ENCODE data around the gene ZYG11A. TPM values are rescaled to one million over a fixed set of nuclear protein-coding genes. Genes with fewer than 3 reads are reported as not detected.
"Not testable (repeated sequence)": the region's sequence is repeated elsewhere in the genome, so short reads cannot be mapped to it uniquely, and the experiment has no call there.

The ZYG11A gene
- total RNA-seq, 2 donors from 2014 or later = 0.87 to 6.6 TPM

DNA sequence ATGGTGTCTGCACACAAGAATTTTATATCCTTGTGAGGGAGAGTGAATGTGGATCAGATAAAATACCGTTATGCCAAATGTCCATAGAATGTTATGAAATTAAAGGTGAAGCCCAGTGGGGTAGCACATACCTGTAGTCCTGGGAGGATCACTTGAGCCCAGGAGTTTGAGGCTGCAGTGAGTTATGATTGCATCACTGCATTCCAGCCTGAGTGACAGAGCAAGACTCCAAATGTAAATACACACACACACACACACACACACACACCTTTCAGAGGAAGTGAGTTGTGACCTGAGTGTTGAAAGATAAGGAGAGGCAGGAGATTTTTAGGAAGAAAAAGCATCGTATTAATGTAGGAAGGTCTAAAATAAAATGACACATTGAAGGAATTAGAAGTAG, 28.1 kb upstream of the ZYG11A start:
- TF ChIP-seq POLR2AphosphoS5 (IDR thresholded peaks at IDR 0.05) (no peak), POLR2A (IDR thresholded peaks at IDR 0.05) (no peak), CTCF (IDR thresholded peaks at IDR 0.05) (no peak)

DNA sequence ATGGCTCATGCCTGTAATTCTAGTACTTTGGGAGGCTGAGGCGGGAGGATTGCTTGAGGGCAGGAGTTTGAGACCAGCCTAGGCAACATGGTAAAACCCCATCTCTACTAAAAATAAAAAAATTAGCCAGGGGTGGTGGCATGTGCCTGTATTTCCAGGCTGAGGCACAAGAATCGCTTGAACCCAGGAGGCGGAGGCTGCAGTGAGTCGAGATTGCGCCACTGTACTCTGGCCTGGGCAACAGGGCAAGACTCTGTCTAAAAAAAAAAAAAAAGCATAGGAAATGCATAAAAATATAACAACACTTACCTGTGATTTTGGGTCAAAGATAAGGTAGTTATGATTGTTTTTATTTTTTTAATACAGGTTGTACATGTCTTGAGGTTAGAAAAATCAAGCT, 21.7 kb upstream of the ZYG11A start:
- H3K4me1 ChIP-seq (replicated peaks); H3K4me3 ChIP-seq; H3K36me3 ChIP-seq; H3K27ac ChIP-seq; DNase-seq (ENCODE audit: low spot score); intact Hi-C loops (cut with DNase I); H3K9me3 ChIP-seq; H3K27me3 ChIP-seq (replicated peaks; ENCODE audit: insufficient read depth): not testable (repeated sequence)
- 96% methylated on average over 5 of the region's 5 CpGs for WGBS

More for the DNA sequence above, 28.1 kb upstream of the ZYG11A start:
- Histone ChIP-seq H3K9me3 (no peaks in the 10 kb centered on the region), H3K4me3 (no peak overlapping the region), H3K27ac (no peak overlapping the region), H3K27me3 (replicated peaks; ENCODE audit: insufficient read depth) (no peaks in the 10 kb centered on the region), H3K36me3 (no peaks in the 10 kb centered on the region), H3K4me1 (replicated peaks) (no peaks in the 10 kb centered on the region)
- intact Hi-C loops (cut with DNase I) = no loop called here
- WGBS = 87% methylated on average over 2 of the region's 2 CpGs
- DNase-seq (ENCODE audit: low spot score) = no peak

- Histone ChIP-seq H3K4me3 (no peak overlapping the region), H3K9me3 (no peaks in the 10 kb centered on the region), H3K27me3 (replicated peaks; ENCODE audit: insufficient read depth) (no peaks in the 10 kb centered on the region), H3K36me3 (no peaks in the 10 kb centered on the region), H3K4me1 (replicated peaks) (no peaks in the 10 kb centered on the region), H3K27ac (no peak overlapping the region)
- no peak for TF ChIP-seq POLR2A (IDR thresholded peaks at IDR 0.05)
- TF ChIP-seq CTCF (IDR thresholded peaks at IDR 0.05) = peak in 1 of 4 experiments; percentile 7
- no peak for TF ChIP-seq POLR2AphosphoS5 (IDR thresholded peaks at IDR 0.05)
- 16% methylated on average over 1 of the region's 1 CpG for WGBS
- DNase-seq (ENCODE audit: low spot score) = no peak
- intact Hi-C loops (cut with DNase I) = no loop called here
Measured at GRCh38 chr1:52825868-52826267, 16.7 kb upstream of the ZYG11A start.

DNA sequence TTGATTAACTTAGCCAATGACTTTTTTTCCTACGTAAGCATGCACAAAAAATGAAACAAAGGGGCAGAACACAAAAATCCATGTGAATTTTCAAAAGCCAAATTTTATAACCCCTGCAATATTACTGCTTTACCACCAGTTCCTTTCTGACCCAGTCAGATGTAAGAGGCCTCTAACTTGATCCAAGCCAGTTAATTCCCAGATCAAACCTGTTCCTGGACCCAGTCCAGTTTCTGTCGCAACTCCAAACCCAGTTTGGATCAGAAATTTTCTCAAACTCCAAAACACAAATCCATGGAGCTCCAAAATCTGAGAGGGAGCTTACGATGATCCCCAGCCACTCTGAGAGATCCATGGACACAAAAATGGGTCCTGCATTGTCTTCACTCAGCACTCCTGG, 7.8 kb upstream of the ZYG11A start:
- intact Hi-C loops (cut with DNase I) = no loop called here
- no peak for DNase-seq (ENCODE audit: low spot score)
- Histone ChIP-seq H3K9me3 (no peaks in the 10 kb centered on the region), H3K4me3 (no peak overlapping the region), H3K36me3 (no peaks in the 10 kb centered on the region), H3K27me3 (replicated peaks; ENCODE audit: insufficient read depth) (no peaks in the 10 kb centered on the region), H3K27ac (no peak overlapping the region), H3K4me1 (replicated peaks) (no peaks in the 10 kb centered on the region)
- no peak for TF ChIP-seq CTCF (IDR thresholded peaks at IDR 0.05)
- no peak for TF ChIP-seq POLR2AphosphoS5 (IDR thresholded peaks at IDR 0.05)
- no peak for TF ChIP-seq POLR2A (IDR thresholded peaks at IDR 0.05)
- WGBS = 81% methylated on average over 3 of the region's 3 CpGs

GRCh38 chr1:52836035-52836434, 6.5 kb upstream of the ZYG11A start:
- Histone ChIP-seq H3K4me3 (no peak overlapping the region), H3K36me3 (no peaks in the 10 kb centered on the region), H3K27me3 (replicated peaks; ENCODE audit: insufficient read depth) (no peaks in the 10 kb centered on the region), H3K4me1 (replicated peaks) (no peaks in the 10 kb centered on the region), H3K9me3 (no peaks in the 10 kb centered on the region), H3K27ac (no peak overlapping the region)
- DNase-seq (ENCODE audit: low spot score) = no peak
- TF ChIP-seq POLR2AphosphoS5 (IDR thresholded peaks at IDR 0.05) = no peak
- TF ChIP-seq POLR2A (IDR thresholded peaks at IDR 0.05) = no peak
- TF ChIP-seq CTCF (IDR thresholded peaks at IDR 0.05) = no peak
- intact Hi-C loops (cut with DNase I) = no loop called here
- 52% methylated on average over 3 of the region's 3 CpGs for WGBS

GRCh38 chr1:52839175-52839574, 3.4 kb upstream of the ZYG11A start:
- H3K4me1 ChIP-seq (replicated peaks); H3K27ac ChIP-seq; H3K9me3 ChIP-seq; H3K27me3 ChIP-seq (replicated peaks; ENCODE audit: insufficient read depth); H3K36me3 ChIP-seq; H3K4me3 ChIP-seq; DNase-seq (ENCODE audit: low spot score); intact Hi-C loops (cut with DNase I): not testable (repeated sequence)
- 94% methylated on average over 10 of the region's 10 CpGs for WGBS

GRCh38 chr1:52845119-52845518, 2.6 kb downstream of the ZYG11A start:
- H3K4me1 ChIP-seq (replicated peaks); intact Hi-C loops (cut with DNase I); DNase-seq (ENCODE audit: low spot score); H3K9me3 ChIP-seq; H3K4me3 ChIP-seq; H3K27ac ChIP-seq; H3K36me3 ChIP-seq; H3K27me3 ChIP-seq (replicated peaks; ENCODE audit: insufficient read depth): not testable (repeated sequence)
- 96% methylated on average over 6 of the region's 6 CpGs for WGBS

All from prostate gland (tissue), 2 donors.